Ishikawa (cell line): ENCODE data around the gene RBP3.

Experiments used
- CEBPB ChIP-seq: IDR thresholded peaks from 2 replicates; pipeline ENCODE4 v1.6.1; 2012
- EP300 ChIP-seq: IDR thresholded peaks from 2 replicates; pipeline ENCODE4 v1.6.1; 2012; ENCODE audit warnings: borderline replicate concordance
- YY1 ChIP-seq: IDR thresholded peaks from 2 replicates; pipeline ENCODE4 v1.6.1; 2012; ENCODE audit warnings: low read depth
- ZBTB7A ChIP-seq: IDR thresholded peaks from 2 replicates; pipeline ENCODE4 v1.6.1; 2012; ENCODE audit warnings: low read depth
- TF ChIP-seq, protein P1 (sequence below): IDR thresholded peaks from 2 replicates; pipeline ENCODE4 v1.6.1; 2012

DNA sequence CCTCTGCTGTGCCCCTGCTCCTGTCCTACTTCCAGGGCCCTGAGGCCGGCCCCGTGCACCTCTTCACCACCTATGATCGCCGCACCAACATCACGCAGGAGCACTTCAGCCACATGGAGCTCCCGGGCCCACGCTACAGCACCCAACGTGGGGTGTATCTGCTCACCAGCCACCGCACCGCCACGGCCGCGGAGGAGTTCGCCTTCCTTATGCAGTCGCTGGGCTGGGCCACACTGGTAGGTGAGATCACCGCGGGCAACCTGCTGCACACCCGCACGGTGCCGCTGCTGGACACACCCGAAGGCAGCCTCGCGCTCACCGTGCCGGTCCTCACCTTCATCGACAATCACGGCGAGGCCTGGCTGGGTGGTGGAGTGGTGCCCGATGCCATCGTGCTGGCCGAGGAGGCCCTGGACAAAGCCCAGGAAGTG lies 1.8 kb downstream of the RBP3 start:
- TF ChIP-seq ZBTB7A (no peak), EP300 (no peak), CEBPB (no peak), YY1 (no peak)
- TF ChIP-seq, protein P1, sequence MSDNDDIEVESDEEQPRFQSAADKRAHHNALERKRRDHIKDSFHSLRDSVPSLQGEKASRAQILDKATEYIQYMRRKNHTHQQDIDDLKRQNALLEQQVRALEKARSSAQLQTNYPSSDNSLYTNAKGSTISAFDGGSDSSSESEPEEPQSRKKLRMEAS = no peak
